Smooth muscle cell of the pulmonary artery (primary cell): Measurements from ENCODE around the gene CTDNEP1. TPM values are rescaled to one million over a fixed set of nuclear protein-coding genes. Genes with fewer than 3 reads are reported as not detected.

Experiments
- total RNA-seq: library from RNA; depleted of rRNA; stranded (reverse); fragments of >200 nt; gene quantifications from 2 replicates; pipeline ENCODE4 v1.2.3, GENCODE V29; 2014

The CTDNEP1 gene
- total RNA-seq = 71.7 and 85.0 TPM in 2 replicates

DNA sequence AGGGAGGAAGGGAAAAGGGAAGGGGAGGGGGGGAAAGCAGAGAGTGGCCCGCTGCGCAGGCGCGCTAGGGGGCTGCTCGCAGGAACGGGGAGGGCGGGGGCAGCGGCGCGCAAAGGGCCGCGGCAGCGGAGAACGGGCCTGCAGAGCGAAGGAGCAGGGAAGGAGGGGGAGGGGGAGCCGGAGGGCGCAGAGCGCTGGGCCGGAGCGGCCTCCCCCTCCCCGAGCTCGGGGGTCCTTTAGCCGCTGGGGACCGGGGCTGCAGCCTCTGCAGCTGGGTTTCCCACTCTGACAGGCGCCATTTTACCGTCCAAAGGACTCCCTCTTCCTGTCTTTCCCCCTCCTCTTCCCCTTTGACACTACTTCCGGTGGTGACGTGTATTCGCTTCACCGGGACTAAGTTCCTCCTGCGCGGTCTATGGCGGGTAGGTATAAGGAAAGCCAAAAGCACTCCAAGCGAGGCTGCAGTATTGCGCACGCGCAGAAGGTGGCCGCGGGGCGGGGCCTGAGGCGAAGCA is at the start of gene CTDNEP1:
TSS of gene CTDNEP1 (minus strand) at position 74 of the 515 bp plus-strand sequence. CDS start 438 bp downstream, outside the sequence.

DNA sequence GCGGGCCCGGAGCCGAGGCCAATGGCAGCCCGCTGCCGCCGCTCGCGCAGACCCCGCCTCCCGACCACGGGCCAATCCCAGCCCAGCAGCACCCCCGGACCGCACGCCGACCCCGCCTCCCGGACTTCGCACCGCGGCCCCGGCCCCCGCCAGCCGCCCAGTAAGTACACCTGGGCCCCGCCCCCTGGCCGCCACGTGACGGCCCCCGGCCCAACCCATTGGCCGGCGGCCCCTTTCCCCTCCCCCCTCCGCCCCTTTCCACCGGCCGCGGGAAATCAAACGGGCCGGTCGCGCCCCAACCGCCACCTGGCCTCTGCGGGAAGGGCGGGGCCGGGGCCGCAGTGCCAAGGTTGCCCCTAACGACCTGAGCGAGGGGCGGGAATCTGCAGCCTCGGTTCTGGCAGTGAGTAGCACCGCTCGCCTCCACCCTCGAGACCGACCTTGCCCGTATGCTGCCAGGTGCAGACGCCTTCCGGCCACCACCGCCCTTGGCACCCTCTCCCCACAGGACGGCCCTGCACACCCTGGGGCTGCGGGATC is 43.1 kb upstream of the CTDNEP1 start, which contains the start of gene YBX2:
TSS of gene YBX2 (minus strand) at position 26 of the 540 bp plus-strand sequence. CDS start 139 bp downstream, outside the sequence.

DNA sequence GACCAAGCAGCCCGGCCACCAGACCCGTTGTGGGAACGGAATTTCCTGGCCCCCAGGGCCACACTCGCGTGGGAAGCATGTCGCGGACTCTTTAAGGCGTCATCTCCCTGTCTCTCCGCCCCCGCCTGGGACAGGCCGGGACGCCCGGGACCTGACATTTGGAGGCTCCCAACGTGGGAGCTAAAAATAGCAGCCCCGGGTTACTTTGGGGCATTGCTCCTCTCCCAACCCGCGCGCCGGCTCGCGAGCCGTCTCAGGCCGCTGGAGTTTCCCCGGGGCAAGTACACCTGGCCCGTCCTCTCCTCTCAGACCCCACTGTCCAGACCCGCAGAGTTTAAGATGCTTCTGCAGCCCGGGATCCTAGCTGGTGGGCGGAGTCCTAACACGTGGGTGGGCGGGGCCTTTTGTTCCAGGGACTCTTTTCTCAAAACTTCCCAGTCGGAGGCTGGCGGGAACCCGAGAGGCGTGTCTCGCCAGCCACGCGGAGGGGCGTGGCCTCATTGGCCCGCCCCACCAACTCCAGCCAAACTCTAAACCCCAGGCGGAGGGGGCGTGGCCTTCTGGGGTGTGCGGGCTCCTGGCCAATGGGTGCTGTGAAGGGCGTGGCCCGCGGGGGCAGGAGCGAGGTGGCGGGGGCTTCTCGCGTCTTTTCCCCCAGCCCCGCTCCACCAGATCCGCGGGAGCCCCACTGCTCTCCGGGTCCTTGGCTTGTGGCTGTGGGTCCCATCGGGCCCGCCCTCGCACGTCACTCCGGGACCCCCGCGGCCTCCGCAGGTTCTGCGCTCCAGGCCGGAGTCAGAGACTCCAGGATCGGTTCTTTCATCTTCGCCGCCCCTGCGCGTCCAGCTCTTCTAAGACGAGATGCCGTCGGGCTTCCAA is 29.8 kb upstream of the CTDNEP1 start, which contains the start of gene SLC2A4:
TSS of gene SLC2A4 (plus strand) at position 645 of the 879 bp plus-strand sequence. CDS start at position 862, 217 bp downstream.

DNA sequence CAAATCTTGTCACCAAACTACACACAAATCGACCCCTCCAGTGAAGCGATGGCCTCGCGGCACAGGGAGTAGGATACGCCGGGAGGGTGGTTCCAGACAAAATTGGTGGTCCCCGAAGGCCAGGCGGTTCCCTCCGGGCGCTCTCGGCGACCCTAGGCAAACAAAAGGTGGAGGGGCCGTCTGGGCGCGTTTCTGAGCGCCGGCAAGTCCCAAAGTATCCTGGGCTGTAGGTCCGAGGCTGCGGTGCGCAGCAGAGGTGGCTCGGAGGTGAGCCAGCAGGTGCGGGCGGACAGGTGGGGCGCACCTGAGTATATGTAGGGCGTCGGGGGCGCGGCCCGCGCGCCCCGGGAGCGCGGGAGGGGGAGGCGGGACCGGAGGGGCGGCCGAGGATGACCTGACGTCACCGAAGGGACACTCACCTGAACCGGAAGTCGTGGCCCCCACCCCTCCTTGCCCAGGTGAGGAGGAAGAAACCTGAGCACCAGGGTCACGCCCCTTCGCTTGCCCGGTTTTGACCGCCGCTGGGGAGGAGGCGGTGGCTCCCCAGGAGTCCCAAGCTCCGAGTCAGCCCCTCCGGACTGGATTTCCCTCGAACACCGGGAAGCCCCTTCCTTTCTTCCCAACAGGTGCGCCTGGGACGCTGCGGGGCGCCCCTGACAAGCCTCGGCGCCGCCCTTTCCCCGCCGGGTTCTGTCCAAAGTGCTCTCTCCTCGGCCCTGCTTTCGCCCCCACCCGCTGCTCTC is 10.8 kb upstream of the CTDNEP1 start, which contains the start of gene CLDN7:
TSS of gene CLDN7 (minus strand) at position 287 of the 743 bp plus-strand sequence. CDS start 435 bp downstream, outside the sequence.

DNA sequence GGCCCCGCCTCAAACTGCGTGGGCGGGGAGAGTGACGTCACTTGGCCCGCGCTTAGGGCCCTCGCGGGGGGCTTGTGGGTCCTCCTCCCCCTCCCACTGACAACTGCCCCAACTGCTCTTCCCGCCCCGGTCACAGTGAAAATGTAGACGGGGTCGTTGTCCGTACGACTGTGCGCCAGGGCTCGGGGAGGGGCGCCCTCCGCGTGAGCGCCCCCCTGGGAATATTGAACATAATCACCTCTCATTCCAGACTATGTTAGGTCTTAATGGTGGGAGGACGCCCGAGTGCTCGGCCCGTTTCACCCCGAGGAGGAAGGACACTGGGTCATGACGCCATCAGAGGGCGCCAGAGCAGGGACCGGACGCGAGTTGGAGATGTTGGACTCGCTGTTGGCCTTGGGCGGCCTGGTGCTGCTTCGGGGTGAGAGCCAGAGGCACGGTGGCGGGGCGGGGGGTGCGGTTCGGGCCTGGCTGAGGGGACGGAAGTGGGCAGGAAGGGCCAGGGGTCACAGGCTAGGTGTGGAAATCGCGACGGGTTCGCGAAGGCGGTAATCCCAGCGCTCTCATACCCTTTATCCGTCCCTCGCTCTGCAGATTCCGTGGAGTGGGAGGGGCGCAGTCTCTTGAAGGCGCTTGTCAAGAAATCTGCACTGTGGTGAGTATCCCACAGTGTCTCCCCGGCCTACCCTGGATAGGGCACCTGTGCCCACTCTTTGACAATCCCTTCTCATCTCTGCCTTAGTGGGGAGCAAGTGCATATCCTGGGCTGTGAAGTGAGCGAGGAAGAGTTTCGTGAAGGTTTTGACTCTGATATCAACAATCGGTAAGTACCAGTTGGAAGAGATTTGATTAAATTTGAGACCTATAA is 876 bp upstream of the CTDNEP1 start, which contains the start of gene ELP5:
TSS of gene ELP5 (plus strand) at position 40 of the 868 bp plus-strand sequence. CDS start at position 376, 336 bp downstream.

DNA sequence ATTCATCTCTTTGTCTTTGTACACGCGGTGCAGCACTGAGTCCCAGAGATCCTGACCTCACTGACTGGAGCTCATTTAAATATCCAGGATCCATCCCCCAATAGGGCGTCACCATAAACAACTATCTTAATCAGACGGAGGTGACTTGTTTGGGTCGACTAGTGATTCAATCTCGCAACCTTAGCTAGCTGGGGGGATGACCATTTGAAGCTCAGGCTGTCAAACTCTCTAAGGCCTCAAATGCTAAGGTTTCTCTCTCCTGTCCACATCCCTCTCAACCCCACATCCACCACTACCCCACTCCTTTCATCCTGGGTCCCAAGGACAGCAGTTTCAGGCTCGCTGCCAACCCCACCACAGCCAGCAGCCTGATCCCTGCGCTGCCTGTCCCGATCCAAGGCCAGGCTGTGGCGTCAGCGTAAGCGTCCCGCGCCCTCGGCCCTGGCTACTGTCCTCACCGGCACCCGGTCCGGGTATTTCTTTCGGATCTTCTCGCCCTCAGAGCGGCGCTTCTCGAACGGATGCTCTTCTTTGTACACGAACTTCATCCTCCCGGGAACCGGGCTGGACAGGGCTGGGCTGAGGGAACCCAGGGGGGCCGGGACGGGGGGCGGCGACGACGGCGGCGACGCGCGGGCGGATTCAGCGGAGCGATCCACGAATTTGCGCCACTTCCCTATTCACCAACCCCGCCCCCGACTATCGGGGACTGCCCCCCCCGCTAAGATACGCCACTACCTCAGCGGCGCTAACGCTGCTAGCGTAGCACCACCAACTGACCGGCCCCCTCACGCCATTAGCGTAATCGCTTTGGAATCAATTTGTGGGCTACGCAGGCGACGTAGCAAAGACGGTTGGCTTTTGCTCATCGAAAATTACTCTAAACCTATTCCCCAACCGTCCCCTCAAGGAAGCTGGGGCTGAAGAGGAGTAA is 9.5 kb downstream of the CTDNEP1 start, which contains the start of gene GABARAP:
TSS of gene GABARAP (minus strand) at position 667 of the 934 bp plus-strand sequence. CDS start at position 548, 119 bp downstream.

DNA sequence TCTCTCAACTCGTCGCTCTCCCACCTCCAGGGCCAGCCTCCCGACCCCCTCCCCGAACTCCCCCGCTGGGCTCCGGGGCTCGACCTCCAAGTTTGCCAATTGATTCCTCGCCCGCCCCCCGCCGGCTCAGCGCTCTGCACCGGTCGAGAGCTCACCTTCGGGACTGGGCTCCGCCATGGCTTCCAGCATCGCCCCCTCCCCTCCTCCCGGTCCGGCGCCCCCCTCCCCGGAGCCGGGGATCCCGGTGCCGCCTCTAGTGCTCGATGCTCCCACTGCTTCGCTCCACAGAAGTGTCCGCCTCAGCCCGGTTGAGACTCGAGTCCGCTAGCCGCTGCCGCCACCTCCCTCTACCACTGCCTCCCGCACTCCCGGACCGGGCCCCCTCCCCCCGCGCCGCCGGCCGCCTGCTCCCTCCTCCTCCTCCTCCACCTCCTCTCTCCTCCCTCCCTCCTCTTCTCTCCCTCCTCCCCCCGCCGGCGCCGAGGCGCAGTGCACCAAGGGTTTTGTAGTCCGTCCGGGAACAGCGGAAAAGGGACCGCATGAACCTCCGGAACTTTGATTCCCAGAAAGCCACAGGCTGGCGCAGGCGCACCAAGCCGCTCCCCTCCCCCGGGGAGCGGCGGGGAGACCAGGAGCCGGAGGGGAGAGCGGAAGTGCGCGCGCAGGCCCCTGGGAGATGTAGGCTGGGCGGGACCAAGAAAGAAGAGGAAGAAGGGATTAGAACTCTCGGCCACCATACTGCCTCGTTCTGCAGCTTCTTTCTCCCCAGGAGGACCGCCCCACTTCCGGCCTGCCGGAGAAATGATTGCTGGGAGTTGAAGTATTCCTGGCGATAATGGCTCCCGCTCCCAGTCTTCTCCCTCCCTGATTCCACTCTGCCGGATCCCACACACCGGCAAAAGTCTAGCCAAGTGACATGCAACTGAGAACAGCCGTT is 12.2 kb downstream of the CTDNEP1 start, which contains the start of gene PHF23:
TSS of gene PHF23 (minus strand) at position 367 of the 937 bp plus-strand sequence. CDS start at position 189, 178 bp downstream.

DNA sequence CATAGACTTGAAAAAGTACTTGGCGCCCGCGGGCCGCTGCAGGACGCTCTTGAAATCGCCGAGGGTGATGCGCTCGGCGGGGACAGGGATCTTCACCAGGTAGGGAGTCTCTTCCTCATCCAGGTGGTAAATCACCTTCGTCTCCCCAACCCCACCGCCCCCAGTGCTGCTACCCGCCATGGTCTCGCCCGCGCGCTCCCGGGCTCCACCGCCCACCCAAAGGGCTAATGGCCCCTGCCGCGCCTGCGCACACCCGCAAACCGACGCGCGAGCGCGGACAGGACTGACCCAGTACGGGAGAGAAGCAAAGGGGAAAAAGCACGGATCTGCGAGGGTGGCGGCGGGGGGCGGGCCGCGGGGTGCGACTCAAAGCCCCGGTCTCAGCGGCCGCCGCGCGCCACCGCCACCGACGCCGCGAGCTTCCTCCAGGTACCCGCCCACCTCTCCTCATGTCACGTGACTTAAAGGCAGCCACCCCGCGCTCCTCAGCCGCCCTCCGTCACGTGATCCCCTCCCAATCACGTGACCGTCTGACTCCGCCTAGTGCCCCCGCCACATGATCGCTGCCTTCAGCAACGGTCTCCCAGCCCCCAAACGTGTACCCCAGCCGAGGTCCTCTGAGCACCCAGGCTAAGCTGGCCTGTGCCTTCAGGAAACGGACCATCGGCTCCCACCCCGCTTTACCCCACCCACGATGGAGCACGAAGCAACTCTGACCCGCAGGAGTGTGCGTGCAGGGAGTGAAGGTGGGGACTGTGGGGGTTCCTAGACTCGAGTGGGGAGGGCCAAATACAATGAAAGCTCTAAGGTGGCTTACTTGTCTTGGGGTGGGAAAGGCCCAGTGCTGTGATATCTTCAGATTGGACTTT is 17.2 kb downstream of the CTDNEP1 start, which contains the start of gene DVL2:
TSS of gene DVL2 (minus strand) at position 435 of the 869 bp plus-strand sequence. CDS start at position 180, 255 bp downstream.

DNA sequence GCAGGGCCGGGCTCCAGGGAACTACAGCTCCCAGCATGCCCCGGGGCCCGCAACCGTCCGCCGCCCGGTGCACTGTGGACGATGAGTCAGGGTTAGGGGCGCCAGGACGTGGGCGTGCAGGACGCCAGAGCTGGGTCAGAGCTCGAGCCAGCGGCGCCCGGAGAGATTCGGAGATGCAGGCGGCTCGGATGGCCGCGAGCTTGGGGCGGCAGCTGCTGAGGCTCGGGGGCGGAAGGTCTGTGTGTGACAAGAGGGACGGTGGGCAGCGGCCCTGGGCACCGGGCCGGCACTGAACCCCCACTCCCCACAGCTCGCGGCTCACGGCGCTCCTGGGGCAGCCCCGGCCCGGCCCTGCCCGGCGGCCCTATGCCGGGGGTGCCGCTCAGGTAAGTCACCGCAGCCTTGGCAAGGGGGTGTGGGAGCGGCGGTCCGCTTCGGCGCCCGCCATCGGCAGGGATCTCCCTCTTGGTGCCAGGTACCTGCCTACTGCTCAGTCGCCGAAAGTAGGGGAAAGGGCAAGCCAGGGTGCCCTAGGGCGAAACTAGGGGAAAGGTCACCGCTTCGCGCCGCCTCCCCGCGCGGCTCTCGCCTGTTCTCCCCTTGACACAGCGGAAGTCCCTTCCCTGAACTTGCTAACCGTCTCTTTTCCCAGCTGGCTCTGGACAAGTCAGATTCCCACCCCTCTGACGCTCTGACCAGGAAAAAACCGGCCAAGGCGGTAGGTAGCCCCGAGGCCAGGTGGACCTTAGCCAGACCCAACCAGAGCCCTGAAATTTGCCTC is 31.5 kb downstream of the CTDNEP1 start, which contains the start of the genes ACADVL and DLG4:
TSS of gene ACADVL (plus strand) at position 127 of the 781 bp plus-strand sequence. CDS start at position 174, 47 bp downstream.
TSS of gene DLG4 (minus strand) at position 25 of the 781 bp plus-strand sequence.

Other genes with a start within 250 kb of the CTDNEP1 start
- 88.2 and 97.8 TPM in 2 replicates for gene RNASEK, start 239.1 kb downstream of the CTDNEP1 start, total RNA-seq
- 0.20 and 0.36 TPM in 2 replicates for gene BCL6B, start 228.7 kb downstream of the CTDNEP1 start, total RNA-seq
- gene SLC16A13, start 215.7 kb downstream of the CTDNEP1 start, total RNA-seq = 0.85 and 1.1 TPM in 2 replicates
- 0.10 and 0.13 TPM in 2 replicates for gene SLC16A11, start 207.6 kb downstream of the CTDNEP1 start, total RNA-seq
- gene CLEC10A, start 171.5 kb downstream of the CTDNEP1 start, total RNA-seq = not detected in 2 replicates
- not detected in 2 replicates for gene ASGR2, start 136.9 kb downstream of the CTDNEP1 start, total RNA-seq
- 0.26 and 0.43 TPM in 2 replicates for gene ASGR1, start 72.4 kb downstream of the CTDNEP1 start, total RNA-seq
- 38.6 and 51.8 TPM in 2 replicates for gene DLG4, start 31.9 kb downstream of the CTDNEP1 start, total RNA-seq
- gene ACADVL, start 31.8 kb downstream of the CTDNEP1 start, total RNA-seq = 253 and 331 TPM in 2 replicates
- gene DVL2, start 17.2 kb downstream of the CTDNEP1 start, total RNA-seq = 57.9 and 79.4 TPM in 2 replicates
- 36.2 and 41.9 TPM in 2 replicates for gene PHF23, start 12.3 kb downstream of the CTDNEP1 start, total RNA-seq
- 152 and 153 TPM in 2 replicates for gene GABARAP, start 9.3 kb downstream of the CTDNEP1 start, total RNA-seq
- gene ELP5, start 481 bp upstream of the CTDNEP1 start, total RNA-seq = 23.6 and 23.8 TPM in 2 replicates
- gene CLDN7, start 10.7 kb upstream of the CTDNEP1 start, total RNA-seq = 0.33 and 0.65 TPM in 2 replicates
- gene SLC2A4, start 30.0 kb upstream of the CTDNEP1 start, total RNA-seq = 0.10 and 0.13 TPM in 2 replicates
- 0.07 TPM in 1 of 2 replicates, not detected in the other for gene YBX2, start 42.9 kb upstream of the CTDNEP1 start, total RNA-seq
- 351 and 391 TPM in 2 replicates for gene EIF5A, start 55.9 kb upstream of the CTDNEP1 start, total RNA-seq
- gene GPS2, start 63.6 kb upstream of the CTDNEP1 start, total RNA-seq = 20.3 and 20.4 TPM in 2 replicates
- gene NEURL4, start 77.6 kb upstream of the CTDNEP1 start, total RNA-seq = 21.6 and 31.2 TPM in 2 replicates
- 0.33 and 0.99 TPM in 2 replicates for gene ACAP1, start 84.8 kb upstream of the CTDNEP1 start, total RNA-seq
- gene KCTD11, start 100.4 kb upstream of the CTDNEP1 start, total RNA-seq = 13.4 and 14.2 TPM in 2 replicates
- not detected in 2 replicates for gene TMEM95, start 103.4 kb upstream of the CTDNEP1 start, total RNA-seq
- 0.20 and 0.26 TPM in 2 replicates for gene TNK1, start 129.4 kb upstream of the CTDNEP1 start, total RNA-seq
- 52.9 and 58.3 TPM in 2 replicates for gene PLSCR3, start 142.8 kb upstream of the CTDNEP1 start, total RNA-seq
- gene TMEM256, start 152.4 kb upstream of the CTDNEP1 start, total RNA-seq = 57.9 and 74.2 TPM in 2 replicates
- gene NLGN2, start 156.1 kb upstream of the CTDNEP1 start, total RNA-seq = 23.7 and 28.4 TPM in 2 replicates
- not detected in 2 replicates for gene SPEM1, start 168.6 kb upstream of the CTDNEP1 start, total RNA-seq
- gene SPEM2, start 173.9 kb upstream of the CTDNEP1 start, total RNA-seq = not detected in 2 replicates
- gene SPEM3, start 177.1 kb upstream of the CTDNEP1 start, total RNA-seq = not detected in 2 replicates
- gene TMEM102, start 183.7 kb upstream of the CTDNEP1 start, total RNA-seq = 2.5 and 3.2 TPM in 2 replicates
- 12.9 and 16.7 TPM in 2 replicates for gene FGF11, start 187.8 kb upstream of the CTDNEP1 start, total RNA-seq
- gene CHRNB1, start 193.3 kb upstream of the CTDNEP1 start, total RNA-seq = 5.2 and 6.7 TPM in 2 replicates
- 39.2 and 45.6 TPM in 2 replicates for gene ZBTB4, start 227.9 kb upstream of the CTDNEP1 start, total RNA-seq
- not detected in 2 replicates for gene SLC35G6, start 229.7 kb upstream of the CTDNEP1 start, total RNA-seq
- 117 and 118 TPM in 2 replicates for gene POLR2A, start 232.6 kb upstream of the CTDNEP1 start, total RNA-seq